ENCODE data around the gene ITFG1.

GRCh38 chr16:47395733-47396498 is 64.9 kb downstream of the ITFG1 start:
- TF ChIP-seq CTCF (IDR thresholded peaks at IDR 0.05) (no peak), EP300 (IDR thresholded peaks at IDR 0.05) (no peak), POLR2AphosphoS5 (IDR thresholded peaks at IDR 0.05) (no peak), POLR2A (IDR thresholded peaks at IDR 0.05) (no peak)

Data from suprapubic skin (tissue), 4 donors.